Measurements from ENCODE around the gene EVI5L.

The EVI5L gene

DNA sequence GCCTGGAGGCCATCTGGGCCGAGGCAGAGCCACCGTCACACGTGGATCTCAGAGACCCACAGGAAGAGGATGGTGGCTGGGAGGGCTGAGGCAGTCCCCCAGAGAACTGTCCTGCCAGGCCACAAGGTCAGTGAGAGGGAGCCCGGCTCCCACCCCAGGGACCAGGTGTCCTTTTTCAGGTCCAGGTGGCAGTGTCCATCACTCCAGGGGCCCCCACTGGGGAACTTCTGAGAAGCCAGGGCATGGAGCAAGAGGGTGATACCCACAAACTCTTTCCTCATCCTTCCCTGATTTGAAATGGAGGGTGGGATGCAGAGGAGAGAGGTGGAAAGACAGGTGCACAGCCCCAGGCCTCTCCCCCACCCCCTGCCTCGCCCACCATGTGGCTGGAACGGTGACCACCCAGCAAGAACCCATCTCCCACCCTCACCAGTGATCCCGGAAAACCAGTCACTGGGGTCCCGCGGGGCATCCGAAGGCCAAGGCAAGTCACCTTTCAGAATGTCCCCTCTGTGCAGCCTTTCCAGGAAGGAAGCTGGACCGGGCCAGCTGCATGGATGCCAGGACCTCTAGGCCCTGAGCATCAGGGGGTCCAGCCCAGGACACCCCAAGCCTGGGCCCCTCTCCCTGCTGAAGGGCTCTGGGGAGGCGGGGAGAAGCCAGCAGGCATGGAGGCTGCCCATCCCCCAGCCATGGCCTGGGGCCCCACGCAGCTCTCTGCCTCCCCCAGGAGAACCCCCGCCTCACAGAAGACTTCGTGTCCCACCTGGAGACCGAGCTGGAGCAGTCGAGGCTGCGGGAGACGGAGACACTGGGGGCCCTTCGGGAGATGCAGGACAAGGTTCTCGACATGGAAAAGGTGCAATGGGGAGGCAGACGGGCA lies 30.1 kb downstream of the EVI5L start:
- no peak for DNase-seq (ENCODE audit: low read depth, low spot score)
- no CpG with 5 or more reads among the region's 22 CpGs for WGBS (ENCODE audit: insufficient coverage, insufficient read length)

GRCh38 chr19:7860714-7861618 lies 30.9 kb downstream of the EVI5L start:
- no peak for DNase-seq (ENCODE audit: low read depth, low spot score)
- Histone ChIP-seq H3K27ac (ENCODE audit: low read length) (no peak overlapping the region), H3K36me3 (ENCODE audit: control insufficient read depth, insufficient read depth, low read length) (no peaks in the 10 kb centered on the region; the same call in 1 of the 2 replicates), H3K9me3 (ENCODE audit: control insufficient read depth, insufficient read depth, low read length) (no peaks in the 10 kb centered on the region), H3K4me1 (ENCODE audit: control insufficient read depth, insufficient read depth, low read length) (peaks cover 8% of the 10 kb centered on the region), H3K27me3 (ENCODE audit: control insufficient read depth, insufficient read depth, low read length) (peaks cover 3% of the 10 kb centered on the region; the same call in 1 of the 2 replicates), H3K4me3 (ENCODE audit: low read length) (no peak overlapping the region)
- WGBS (ENCODE audit: insufficient coverage, insufficient read length): no CpG with 5 or more reads among the region's 14 CpGs

More for the DNA sequence above, 30.1 kb downstream of the EVI5L start:
- Histone ChIP-seq H3K27ac (ENCODE audit: low read length) (no peak overlapping the region), H3K27me3 (ENCODE audit: control insufficient read depth, insufficient read depth, low read length) (peaks cover 3% of the 10 kb centered on the region; the same call in 1 of the 2 replicates), H3K9me3 (ENCODE audit: control insufficient read depth, insufficient read depth, low read length) (no peaks in the 10 kb centered on the region), H3K36me3 (ENCODE audit: control insufficient read depth, insufficient read depth, low read length) (no peaks in the 10 kb centered on the region; the same call in 1 of the 2 replicates), H3K4me1 (ENCODE audit: control insufficient read depth, insufficient read depth, low read length) (peaks cover 8% of the 10 kb centered on the region), H3K4me3 (ENCODE audit: low read length) (no peak overlapping the region)

DNA sequence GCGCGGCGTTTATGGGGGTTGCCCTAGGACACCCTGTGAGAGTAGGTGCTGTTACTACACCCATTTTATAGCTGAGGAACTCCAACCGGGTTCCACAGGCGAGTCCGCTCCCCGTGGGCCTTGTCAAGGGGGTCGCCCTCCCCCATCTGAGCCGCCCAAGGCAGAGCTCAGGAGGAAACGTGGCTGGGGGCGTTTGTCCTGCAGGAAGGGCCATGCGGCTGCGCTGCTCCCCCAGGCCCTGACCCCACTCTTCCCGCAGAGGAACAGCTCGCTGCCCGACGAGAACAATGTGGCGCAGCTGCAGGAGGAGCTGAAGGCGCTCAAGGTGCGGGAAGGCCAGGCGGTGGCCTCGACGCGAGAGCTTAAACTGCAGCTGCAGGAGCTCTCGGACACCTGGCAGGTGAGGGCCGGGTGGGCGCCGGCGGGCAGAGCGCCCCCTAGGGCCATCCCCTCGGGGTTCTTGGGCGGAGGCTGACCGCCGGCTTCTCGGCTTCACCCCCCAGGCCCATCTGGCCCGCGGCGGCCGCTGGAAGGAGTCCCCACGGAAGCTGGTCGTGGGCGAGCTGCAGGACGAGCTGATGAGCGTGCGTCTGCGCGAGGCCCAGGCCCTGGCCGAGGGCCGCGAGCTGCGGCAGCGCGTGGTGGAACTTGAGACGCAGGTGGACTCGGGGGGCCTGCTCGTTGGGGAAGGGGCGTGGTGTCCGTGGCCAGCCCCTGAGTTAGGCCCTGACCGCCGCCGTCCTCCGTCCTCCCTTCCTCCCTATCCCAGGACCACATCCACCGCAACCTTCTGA lies 31.8 kb downstream of the EVI5L start:
- peak overlapping the region; percentile 37; the same call in 1 of the 2 replicates for H3K4me3 ChIP-seq (ENCODE audit: low read length)
- DNase-seq (ENCODE audit: low read depth, low spot score): no peak
- no peaks in the 10 kb centered on the region; the same call in 1 of the 2 replicates for H3K36me3 ChIP-seq (ENCODE audit: control insufficient read depth, insufficient read depth, low read length)
- H3K4me1 ChIP-seq (ENCODE audit: control insufficient read depth, insufficient read depth, low read length): peaks cover 8% of the 10 kb centered on the region
- WGBS (ENCODE audit: insufficient coverage, insufficient read length): no CpG with 5 or more reads among the region's 63 CpGs
- H3K9me3 ChIP-seq (ENCODE audit: control insufficient read depth, insufficient read depth, low read length): no peaks in the 10 kb centered on the region
- peaks cover 3% of the 10 kb centered on the region; the same call in 1 of the 2 replicates for H3K27me3 ChIP-seq (ENCODE audit: control insufficient read depth, insufficient read depth, low read length)
- H3K27ac ChIP-seq (ENCODE audit: low read length): no peak overlapping the region

GRCh38 chr19:7862413-7862951 lies 32.5 kb downstream of the EVI5L start:
- no peak for DNase-seq (ENCODE audit: low read depth, low spot score)
- Histone ChIP-seq H3K27ac (ENCODE audit: low read length) (no peak overlapping the region), H3K9me3 (ENCODE audit: control insufficient read depth, insufficient read depth, low read length) (no peaks in the 10 kb centered on the region), H3K27me3 (ENCODE audit: control insufficient read depth, insufficient read depth, low read length) (peaks cover 3% of the 10 kb centered on the region; the same call in 1 of the 2 replicates), H3K36me3 (ENCODE audit: control insufficient read depth, insufficient read depth, low read length) (no peaks in the 10 kb centered on the region), H3K4me1 (ENCODE audit: control insufficient read depth, insufficient read depth, low read length) (peaks cover 8% of the 10 kb centered on the region), H3K4me3 (ENCODE audit: low read length) (peak overlapping the region; percentile 51; the same call in 1 of the 2 replicates)
- no CpG with 5 or more reads among the region's 67 CpGs for WGBS (ENCODE audit: insufficient coverage, insufficient read length)

DNA sequence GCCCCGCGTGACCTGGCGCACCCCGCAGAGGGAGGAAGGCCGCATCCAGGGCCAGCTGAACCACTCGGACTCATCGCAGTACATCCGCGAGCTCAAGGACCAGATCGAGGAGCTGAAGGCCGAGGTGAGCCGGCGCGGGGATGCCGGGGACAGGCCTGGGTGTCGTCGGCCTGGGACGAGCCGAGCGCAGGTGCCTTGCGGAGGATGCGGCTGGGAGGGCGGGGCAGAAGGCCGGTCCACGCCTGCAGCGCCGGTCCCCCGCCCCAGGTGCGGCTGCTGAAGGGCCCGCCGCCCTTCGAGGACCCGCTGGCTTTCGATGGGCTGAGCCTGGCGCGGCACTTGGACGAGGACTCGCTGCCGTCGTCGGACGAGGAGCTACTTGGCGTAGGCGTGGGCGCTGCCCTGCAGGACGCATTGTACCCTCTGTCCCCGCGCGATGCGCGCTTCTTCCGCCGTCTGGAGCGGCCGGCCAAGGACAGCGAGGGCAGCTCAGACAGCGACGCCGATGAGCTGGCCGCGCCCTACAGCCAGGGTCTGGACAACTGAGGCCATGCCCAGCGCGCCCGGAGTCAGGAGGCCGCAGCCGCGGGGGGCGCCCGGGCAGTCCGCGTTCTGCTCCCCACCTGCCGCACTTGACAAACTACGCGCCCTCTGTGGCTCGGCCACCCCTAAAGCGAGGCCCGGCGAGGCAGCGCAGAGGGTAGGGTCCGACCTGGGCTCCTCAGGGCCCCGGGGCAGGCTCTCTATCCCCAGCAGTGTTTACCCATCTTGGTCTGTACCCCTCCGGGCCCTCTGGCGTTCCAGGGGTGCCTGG lies 33.3 kb downstream of the EVI5L start:
- no peaks in the 10 kb centered on the region for H3K9me3 ChIP-seq (ENCODE audit: control insufficient read depth, insufficient read depth, low read length)
- WGBS (ENCODE audit: insufficient coverage, insufficient read length): no CpG with 5 or more reads among the region's 83 CpGs
- H3K27me3 ChIP-seq (ENCODE audit: control insufficient read depth, insufficient read depth, low read length): peaks cover 3% of the 10 kb centered on the region; the same call in 1 of the 2 replicates
- H3K36me3 ChIP-seq (ENCODE audit: control insufficient read depth, insufficient read depth, low read length): no peaks in the 10 kb centered on the region
- peaks cover 8% of the 10 kb centered on the region for H3K4me1 ChIP-seq (ENCODE audit: control insufficient read depth, insufficient read depth, low read length)
- H3K4me3 ChIP-seq (ENCODE audit: low read length): peak overlapping the region; percentile 51; the same call in 1 of the 2 replicates
- DNase-seq (ENCODE audit: low read depth, low spot score): no peak
- no peak overlapping the region for H3K27ac ChIP-seq (ENCODE audit: low read length)

GRCh38 chr19:7863971-7864689 lies 34.1 kb downstream of the EVI5L start:
- no peaks in the 10 kb centered on the region for H3K36me3 ChIP-seq (ENCODE audit: control insufficient read depth, insufficient read depth, low read length)
- H3K4me3 ChIP-seq (ENCODE audit: low read length): no peak overlapping the region
- no peaks in the 10 kb centered on the region for H3K9me3 ChIP-seq (ENCODE audit: control insufficient read depth, insufficient read depth, low read length)
- DNase-seq (ENCODE audit: low read depth, low spot score): no peak
- peaks cover 3% of the 10 kb centered on the region; the same call in 1 of the 2 replicates for H3K27me3 ChIP-seq (ENCODE audit: control insufficient read depth, insufficient read depth, low read length)
- no CpG with 5 or more reads among the region's 21 CpGs for WGBS (ENCODE audit: insufficient coverage, insufficient read length)
- no peak overlapping the region for H3K27ac ChIP-seq (ENCODE audit: low read length)
- peaks cover 10% of the 10 kb centered on the region for H3K4me1 ChIP-seq (ENCODE audit: control insufficient read depth, insufficient read depth, low read length)

- no peak for DNase-seq (ENCODE audit: low read depth, low spot score)
- no CpG with 5 or more reads among the region's 18 CpGs for WGBS (ENCODE audit: insufficient coverage, insufficient read length)
Observed at GRCh38 chr19:7864690-7865074, 34.7 kb downstream of the EVI5L start.

DNA sequence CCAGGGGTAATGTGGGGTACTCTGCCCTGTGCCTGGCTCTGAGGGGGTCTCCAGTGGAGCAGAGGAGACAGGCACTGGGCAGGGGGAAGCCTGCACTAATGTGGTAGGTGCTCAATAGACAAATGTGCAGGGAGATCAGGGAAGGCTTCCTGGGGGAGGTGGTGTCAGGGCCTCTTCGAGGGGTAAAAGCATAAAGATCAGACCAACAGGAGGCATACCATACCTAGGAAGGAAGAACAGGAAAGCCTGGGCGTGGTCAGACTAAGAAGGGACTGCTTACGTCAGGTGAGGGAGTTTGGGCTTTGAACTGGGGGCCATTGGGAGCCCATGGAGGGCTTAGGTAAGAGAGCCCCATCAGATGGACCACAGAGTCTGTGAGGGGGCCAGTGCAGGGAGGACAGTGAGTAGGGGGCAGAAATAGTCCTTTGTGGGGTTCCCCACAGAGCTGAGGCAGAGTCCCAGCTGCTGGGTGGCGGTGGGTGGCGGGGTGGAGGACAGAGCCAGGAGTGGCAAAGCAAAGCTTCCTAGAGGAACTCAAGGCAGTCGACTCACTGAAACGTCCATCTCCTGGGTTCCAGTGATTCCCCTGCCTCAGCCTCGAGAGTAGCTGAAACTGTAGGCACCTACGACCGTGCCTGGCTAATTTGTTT lies 35.4 kb downstream of the EVI5L start:
- Histone ChIP-seq H3K27me3 (ENCODE audit: control insufficient read depth, insufficient read depth, low read length) (peaks cover 3% of the 10 kb centered on the region; the same call in 1 of the 2 replicates), H3K9me3 (ENCODE audit: control insufficient read depth, insufficient read depth, low read length) (no peaks in the 10 kb centered on the region), H3K4me3 (ENCODE audit: low read length) (no peak overlapping the region), H3K27ac (ENCODE audit: low read length) (no peak overlapping the region), H3K36me3 (ENCODE audit: control insufficient read depth, insufficient read depth, low read length) (no peaks in the 10 kb centered on the region), H3K4me1 (ENCODE audit: control insufficient read depth, insufficient read depth, low read length) (peaks cover 9% of the 10 kb centered on the region)
- WGBS (ENCODE audit: insufficient coverage, insufficient read length): no CpG with 5 or more reads among the region's 10 CpGs
- no peak for DNase-seq (ENCODE audit: low read depth, low spot score)

More at GRCh38 chr19:7864690-7865074, 34.7 kb downstream of the EVI5L start:
- Histone ChIP-seq H3K4me1 (ENCODE audit: control insufficient read depth, insufficient read depth, low read length) (peaks cover 10% of the 10 kb centered on the region), H3K9me3 (ENCODE audit: control insufficient read depth, insufficient read depth, low read length) (no peaks in the 10 kb centered on the region), H3K36me3 (ENCODE audit: control insufficient read depth, insufficient read depth, low read length) (no peaks in the 10 kb centered on the region), H3K27ac (ENCODE audit: low read length) (no peak overlapping the region), H3K4me3 (ENCODE audit: low read length) (no peak overlapping the region), H3K27me3 (ENCODE audit: control insufficient read depth, insufficient read depth, low read length) (peaks cover 3% of the 10 kb centered on the region; the same call in 1 of the 2 replicates)

Measured in iPS DF 6.9 (cell line).